Liver (tissue), 3 donors: Measurements from ENCODE around the gene FGF12.

Experiments
- EGR1 ChIP-seq, 2 donors: IDR thresholded peaks; 2 replicates each; pipeline ENCODE4 v1.6.1; 2016 to 2018; ENCODE audit warnings: antibody characterized with exemption in 2 of 2, low read depth in 2 of 2
- FOXA1 ChIP-seq: IDR thresholded peaks from 2 replicates; pipeline ENCODE4 v1.6.1; 2016; ENCODE audit warnings: antibody characterized with exemption
- GABPA ChIP-seq, 2 donors: IDR thresholded peaks in 1 of 2; conservative IDR thresholded peaks in 1 of 2; 2 replicates each; pipeline ENCODE4 v1.6.1; 2016; ENCODE audit warnings: antibody characterized with exemption in 2 of 2, mild to moderate bottlenecking in 1 of 2, moderate library complexity in 1 of 2
- JUND ChIP-seq, 2 donors: IDR thresholded peaks; 2 replicates each; pipeline ENCODE4 v1.6.1; 2016; ENCODE audit warnings: antibody characterized with exemption in 2 of 2
- RXRA ChIP-seq, 2 donors: IDR thresholded peaks; 2 replicates each; pipeline ENCODE4 v1.6.1; 2017 to 2018; ENCODE audit warnings: antibody characterized with exemption in 2 of 2, mild to moderate bottlenecking in 1 of 2
- SP1 ChIP-seq: IDR thresholded peaks from 2 replicates; pipeline ENCODE4 v1.6.1; 2018; ENCODE audit warnings: antibody characterized with exemption, mild to moderate bottlenecking
- TAF1 ChIP-seq: conservative IDR thresholded peaks from 2 replicates; pipeline ENCODE4 v1.6.1; 2016; ENCODE audit warnings: antibody characterized with exemption, mild to moderate bottlenecking
- YY1 ChIP-seq: IDR thresholded peaks from 2 replicates; pipeline ENCODE4 v1.6.1; 2016; ENCODE audit warnings: antibody characterized with exemption, mild to moderate bottlenecking
- TF ChIP-seq, protein P1 (sequence below): fragments of 150-350 bp; IDR thresholded peaks from 2 replicates; pipeline ENCODE4 v1.5.1; 2017; ENCODE audit warnings: improper control_type of control experiment, low read depth, low read length; ENCODE audit not compliant: missing input control
- TF ChIP-seq, protein P2 (sequence below): IDR thresholded peaks from 2 replicates; pipeline ENCODE4 v1.6.1; 2016; ENCODE audit warnings: antibody characterized with exemption
- TF ChIP-seq, protein P3 (sequence below): IDR thresholded peaks from 2 replicates; pipeline ENCODE4 v1.6.1; 2016; ENCODE audit warnings: antibody characterized with exemption, mild to moderate bottlenecking
- TF ChIP-seq, protein P4 (sequence below): IDR thresholded peaks from 2 replicates; pipeline ENCODE4 v1.6.1; 2016; ENCODE audit warnings: antibody characterized with exemption
- TF ChIP-seq, protein P5 (sequence below): IDR thresholded peaks from 2 replicates; pipeline ENCODE4 v1.6.1; 2016; ENCODE audit warnings: antibody characterized with exemption
- donor health status: healthy.
- donor health status: healthy.

DNA sequence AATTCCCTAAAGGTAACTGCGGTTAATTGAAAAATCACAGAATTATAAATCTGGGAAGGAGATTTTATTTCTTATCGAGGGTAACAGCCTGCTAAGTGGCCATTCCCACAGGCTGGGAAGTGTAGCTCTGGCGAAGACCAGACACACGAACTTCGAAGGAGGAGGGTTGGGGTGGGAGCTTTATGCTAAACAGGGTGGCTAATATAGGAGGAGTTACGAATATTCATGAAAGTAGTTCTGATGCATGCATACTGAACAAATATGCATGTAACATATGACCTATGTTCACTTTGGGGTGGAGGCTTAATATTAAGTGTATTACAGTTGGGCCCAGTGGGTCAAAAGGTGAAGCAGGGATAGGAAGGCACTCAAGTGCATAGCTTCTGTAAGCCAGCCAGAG, 221.6 kb downstream of the FGF12 start:
- TF ChIP-seq, protein P1, sequence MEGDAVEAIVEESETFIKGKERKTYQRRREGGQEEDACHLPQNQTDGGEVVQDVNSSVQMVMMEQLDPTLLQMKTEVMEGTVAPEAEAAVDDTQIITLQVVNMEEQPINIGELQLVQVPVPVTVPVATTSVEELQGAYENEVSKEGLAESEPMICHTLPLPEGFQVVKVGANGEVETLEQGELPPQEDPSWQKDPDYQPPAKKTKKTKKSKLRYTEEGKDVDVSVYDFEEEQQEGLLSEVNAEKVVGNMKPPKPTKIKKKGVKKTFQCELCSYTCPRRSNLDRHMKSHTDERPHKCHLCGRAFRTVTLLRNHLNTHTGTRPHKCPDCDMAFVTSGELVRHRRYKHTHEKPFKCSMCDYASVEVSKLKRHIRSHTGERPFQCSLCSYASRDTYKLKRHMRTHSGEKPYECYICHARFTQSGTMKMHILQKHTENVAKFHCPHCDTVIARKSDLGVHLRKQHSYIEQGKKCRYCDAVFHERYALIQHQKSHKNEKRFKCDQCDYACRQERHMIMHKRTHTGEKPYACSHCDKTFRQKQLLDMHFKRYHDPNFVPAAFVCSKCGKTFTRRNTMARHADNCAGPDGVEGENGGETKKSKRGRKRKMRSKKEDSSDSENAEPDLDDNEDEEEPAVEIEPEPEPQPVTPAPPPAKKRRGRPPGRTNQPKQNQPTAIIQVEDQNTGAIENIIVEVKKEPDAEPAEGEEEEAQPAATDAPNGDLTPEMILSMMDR: no peak
- TF ChIP-seq, protein P2, sequence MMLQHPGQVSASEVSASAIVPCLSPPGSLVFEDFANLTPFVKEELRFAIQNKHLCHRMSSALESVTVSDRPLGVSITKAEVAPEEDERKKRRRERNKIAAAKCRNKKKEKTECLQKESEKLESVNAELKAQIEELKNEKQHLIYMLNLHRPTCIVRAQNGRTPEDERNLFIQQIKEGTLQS: no peak
- TF ChIP-seq, protein P3, sequence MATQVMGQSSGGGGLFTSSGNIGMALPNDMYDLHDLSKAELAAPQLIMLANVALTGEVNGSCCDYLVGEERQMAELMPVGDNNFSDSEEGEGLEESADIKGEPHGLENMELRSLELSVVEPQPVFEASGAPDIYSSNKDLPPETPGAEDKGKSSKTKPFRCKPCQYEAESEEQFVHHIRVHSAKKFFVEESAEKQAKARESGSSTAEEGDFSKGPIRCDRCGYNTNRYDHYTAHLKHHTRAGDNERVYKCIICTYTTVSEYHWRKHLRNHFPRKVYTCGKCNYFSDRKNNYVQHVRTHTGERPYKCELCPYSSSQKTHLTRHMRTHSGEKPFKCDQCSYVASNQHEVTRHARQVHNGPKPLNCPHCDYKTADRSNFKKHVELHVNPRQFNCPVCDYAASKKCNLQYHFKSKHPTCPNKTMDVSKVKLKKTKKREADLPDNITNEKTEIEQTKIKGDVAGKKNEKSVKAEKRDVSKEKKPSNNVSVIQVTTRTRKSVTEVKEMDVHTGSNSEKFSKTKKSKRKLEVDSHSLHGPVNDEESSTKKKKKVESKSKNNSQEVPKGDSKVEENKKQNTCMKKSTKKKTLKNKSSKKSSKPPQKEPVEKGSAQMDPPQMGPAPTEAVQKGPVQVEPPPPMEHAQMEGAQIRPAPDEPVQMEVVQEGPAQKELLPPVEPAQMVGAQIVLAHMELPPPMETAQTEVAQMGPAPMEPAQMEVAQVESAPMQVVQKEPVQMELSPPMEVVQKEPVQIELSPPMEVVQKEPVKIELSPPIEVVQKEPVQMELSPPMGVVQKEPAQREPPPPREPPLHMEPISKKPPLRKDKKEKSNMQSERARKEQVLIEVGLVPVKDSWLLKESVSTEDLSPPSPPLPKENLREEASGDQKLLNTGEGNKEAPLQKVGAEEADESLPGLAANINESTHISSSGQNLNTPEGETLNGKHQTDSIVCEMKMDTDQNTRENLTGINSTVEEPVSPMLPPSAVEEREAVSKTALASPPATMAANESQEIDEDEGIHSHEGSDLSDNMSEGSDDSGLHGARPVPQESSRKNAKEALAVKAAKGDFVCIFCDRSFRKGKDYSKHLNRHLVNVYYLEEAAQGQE: no peak
- TF ChIP-seq, protein P4, sequence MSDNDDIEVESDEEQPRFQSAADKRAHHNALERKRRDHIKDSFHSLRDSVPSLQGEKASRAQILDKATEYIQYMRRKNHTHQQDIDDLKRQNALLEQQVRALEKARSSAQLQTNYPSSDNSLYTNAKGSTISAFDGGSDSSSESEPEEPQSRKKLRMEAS: no peak
- TF ChIP-seq YY1 (no peak), JUND (IDR thresholded peaks at IDR 0.05) (no peak), TAF1 (no peak), GABPA (IDR thresholded peaks at IDR 0.05 in 1 of 2, conservative IDR thresholded peaks at IDR 0.05 in 1 of 2) (no peak), RXRA (IDR thresholded peaks at IDR 0.05) (no peak), SP1 (no peak), FOXA1 (no peak), EGR1 (IDR thresholded peaks at IDR 0.05; ENCODE audit: low read depth in 2 of 2) (no peak)
- TF ChIP-seq, protein P5, sequence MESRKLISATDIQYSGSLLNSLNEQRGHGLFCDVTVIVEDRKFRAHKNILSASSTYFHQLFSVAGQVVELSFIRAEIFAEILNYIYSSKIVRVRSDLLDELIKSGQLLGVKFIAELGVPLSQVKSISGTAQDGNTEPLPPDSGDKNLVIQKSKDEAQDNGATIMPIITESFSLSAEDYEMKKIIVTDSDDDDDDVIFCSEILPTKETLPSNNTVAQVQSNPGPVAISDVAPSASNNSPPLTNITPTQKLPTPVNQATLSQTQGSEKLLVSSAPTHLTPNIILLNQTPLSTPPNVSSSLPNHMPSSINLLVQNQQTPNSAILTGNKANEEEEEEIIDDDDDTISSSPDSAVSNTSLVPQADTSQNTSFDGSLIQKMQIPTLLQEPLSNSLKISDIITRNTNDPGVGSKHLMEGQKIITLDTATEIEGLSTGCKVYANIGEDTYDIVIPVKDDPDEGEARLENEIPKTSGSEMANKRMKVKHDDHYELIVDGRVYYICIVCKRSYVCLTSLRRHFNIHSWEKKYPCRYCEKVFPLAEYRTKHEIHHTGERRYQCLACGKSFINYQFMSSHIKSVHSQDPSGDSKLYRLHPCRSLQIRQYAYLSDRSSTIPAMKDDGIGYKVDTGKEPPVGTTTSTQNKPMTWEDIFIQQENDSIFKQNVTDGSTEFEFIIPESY: no peak
